IPS-20b (cell line): ENCODE data around the gene FRY.

Source experiments
- H3K27ac ChIP-seq: one replicate; pipeline ENCODE4 v1.5.1; 2013; ENCODE audit warnings: low read length
- H3K27me3 ChIP-seq: 2 replicates; pipeline ENCODE4 v1.6.1; 2013; ENCODE audit warnings: mild to moderate bottlenecking, low read length, inconsistent platforms; ENCODE audit not compliant: insufficient read depth
- H3K36me3 ChIP-seq: 2 replicates; pipeline ENCODE4 v1.6.1; 2013; ENCODE audit warnings: low read depth, mild to moderate bottlenecking, inconsistent platforms, low read length, moderate library complexity; ENCODE audit not compliant: insufficient read depth
- H3K4me1 ChIP-seq: 2 replicates; pipeline ENCODE4 v1.6.1; 2013; ENCODE audit warnings: mild to moderate bottlenecking, control low read depth, inconsistent platforms, low read length, moderate library complexity; ENCODE audit not compliant: insufficient read depth
- H3K4me3 ChIP-seq: 2 replicates; pipeline ENCODE4 v1.5.1; 2013; ENCODE audit warnings: mild to moderate bottlenecking, low read length, inconsistent platforms
- H3K9ac ChIP-seq: 2 replicates; pipeline ENCODE4 v1.6.1; 2013; ENCODE audit warnings: low read depth, mild to moderate bottlenecking, inconsistent platforms, low read length, moderate library complexity
- H3K9me3 ChIP-seq: 2 replicates; pipeline ENCODE4 v1.6.1; 2013; ENCODE audit warnings: mild to moderate bottlenecking, low read depth, low read length, inconsistent platforms; ENCODE audit not compliant: insufficient read depth

FRY gene

DNA sequence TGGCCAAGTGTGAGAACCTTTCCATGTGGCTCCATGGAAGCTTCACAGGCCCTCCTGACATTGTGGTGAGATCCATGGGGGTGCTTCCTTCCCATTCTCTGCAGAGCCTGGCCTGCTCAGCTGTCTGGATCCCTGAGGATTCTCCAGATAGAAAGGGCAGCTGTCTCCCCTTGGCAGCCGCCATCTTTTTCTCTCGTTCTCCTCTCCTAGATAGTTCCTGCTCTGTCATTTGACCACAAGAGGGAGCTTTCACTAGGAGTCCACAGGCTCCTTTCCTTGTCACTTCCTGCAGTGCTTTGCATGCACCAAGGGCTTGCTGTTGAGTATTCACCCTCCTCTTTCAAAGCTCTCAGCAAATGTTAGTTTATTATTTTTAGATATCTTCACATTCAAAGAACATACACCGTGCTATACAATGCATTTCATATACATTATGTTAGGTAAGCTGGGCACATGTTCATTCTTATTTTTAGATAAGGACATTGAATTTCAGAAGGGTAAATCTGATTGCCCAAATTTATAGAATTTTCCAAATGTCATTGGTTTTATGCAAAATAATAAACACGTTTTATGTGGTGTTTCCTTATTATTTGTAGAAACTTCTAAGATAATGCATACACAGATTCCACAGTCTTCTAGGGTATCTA is 133.2 kb downstream of the FRY start:
- H3K9ac ChIP-seq: no peak overlapping the region
- H3K4me3 ChIP-seq: no peak overlapping the region
- H3K27ac ChIP-seq: no peak overlapping the region
- H3K36me3 ChIP-seq: no peaks in the 10 kb centered on the region
- H3K9me3 ChIP-seq: no peaks in the 10 kb centered on the region
- H3K4me1 ChIP-seq: no peaks in the 10 kb centered on the region
- H3K27me3 ChIP-seq: no peaks in the 10 kb centered on the region

DNA sequence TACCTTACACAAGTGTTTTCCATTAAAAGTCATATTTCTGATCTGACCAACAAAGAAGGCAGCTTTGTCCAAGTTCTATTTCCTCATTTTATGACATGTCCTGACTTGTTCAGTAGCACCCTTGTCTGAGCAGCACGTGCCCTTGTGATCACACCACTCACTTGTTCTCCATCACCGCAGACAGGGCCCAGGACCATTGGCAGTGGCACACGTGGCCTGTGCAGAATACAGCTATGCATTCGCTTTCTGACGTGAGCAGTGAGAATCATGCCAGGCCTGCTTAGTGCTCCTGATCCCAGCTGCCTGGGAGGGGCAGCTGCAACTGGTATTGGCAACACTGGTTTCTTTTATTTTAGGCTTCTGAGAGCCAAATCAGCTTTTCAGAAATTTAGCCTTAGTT is 134.2 kb downstream of the FRY start:
- Histone ChIP-seq H3K9ac (no peak overlapping the region), H3K27ac (no peak overlapping the region), H3K9me3 (no peaks in the 10 kb centered on the region), H3K27me3 (no peaks in the 10 kb centered on the region), H3K4me3 (no peak overlapping the region), H3K36me3 (no peaks in the 10 kb centered on the region), H3K4me1 (no peaks in the 10 kb centered on the region)

DNA sequence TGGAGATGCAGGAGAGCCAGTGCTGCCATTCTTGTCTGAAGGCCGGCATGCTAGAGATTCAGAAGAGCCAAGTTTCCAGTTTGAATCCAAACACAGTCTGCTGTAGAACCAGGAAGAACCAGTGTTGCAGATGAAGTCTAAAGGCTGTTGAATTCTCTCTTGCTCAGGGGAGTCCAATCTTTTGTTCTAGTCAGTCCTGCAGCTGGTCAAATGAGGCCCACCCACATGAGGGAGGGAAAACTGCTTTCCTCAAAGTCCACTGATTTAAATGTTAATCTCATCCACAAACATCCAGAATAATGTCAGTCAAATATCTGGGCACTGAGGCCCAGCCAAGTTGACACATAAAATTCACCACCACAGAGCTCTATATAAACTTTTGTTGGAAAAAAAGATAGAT is 136.6 kb downstream of the FRY start:
- Histone ChIP-seq H3K27ac (no peak overlapping the region), H3K4me1 (no peaks in the 10 kb centered on the region), H3K36me3 (no peaks in the 10 kb centered on the region), H3K4me3 (no peak overlapping the region), H3K9ac (no peak overlapping the region), H3K9me3 (no peaks in the 10 kb centered on the region), H3K27me3 (no peaks in the 10 kb centered on the region)

DNA sequence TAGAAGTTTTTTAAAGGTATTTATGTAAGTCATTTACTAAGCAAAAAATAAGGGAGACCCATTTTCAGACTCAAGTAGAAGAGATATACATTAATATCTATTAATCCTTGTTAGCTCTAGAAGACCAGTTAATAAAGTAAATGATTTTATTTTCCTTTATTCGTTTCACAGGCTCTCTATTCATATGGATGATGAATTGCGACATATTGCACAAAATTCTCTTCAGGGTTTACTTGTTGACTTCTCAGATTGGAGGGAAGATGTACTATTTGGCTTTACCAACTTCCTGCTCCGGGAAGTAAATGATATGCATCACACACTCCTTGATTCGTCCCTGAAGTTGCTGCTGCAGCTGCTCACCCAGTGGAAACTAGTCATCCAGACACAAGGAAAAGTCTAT is 139.3 kb downstream of the FRY start:
- Histone ChIP-seq H3K36me3 (no peaks in the 10 kb centered on the region), H3K9ac (no peak overlapping the region), H3K27me3 (no peaks in the 10 kb centered on the region), H3K4me3 (no peak overlapping the region), H3K27ac (no peak overlapping the region), H3K9me3 (no peaks in the 10 kb centered on the region), H3K4me1 (no peaks in the 10 kb centered on the region)

DNA sequence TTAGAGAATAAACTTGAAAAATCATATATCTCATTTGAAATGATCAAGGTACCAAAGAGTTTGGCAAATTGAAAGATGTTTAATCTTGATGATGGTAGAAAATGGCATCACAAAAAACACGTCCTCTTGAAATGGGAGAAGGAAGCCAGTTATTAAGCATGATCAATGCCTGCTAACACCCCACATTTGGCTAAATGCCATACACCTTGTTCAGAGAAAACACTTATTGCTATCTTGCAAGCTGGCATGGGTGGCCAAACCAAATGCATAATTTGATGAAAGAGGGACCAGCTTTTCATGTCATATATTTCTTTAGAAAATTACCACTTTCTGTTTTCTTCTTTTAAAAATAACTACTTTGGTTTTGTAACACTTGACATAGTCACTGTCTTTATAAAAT is 142.3 kb downstream of the FRY start:
- Histone ChIP-seq H3K4me3 (no peak overlapping the region), H3K4me1 (no peaks in the 10 kb centered on the region), H3K27ac (no peak overlapping the region), H3K9ac (no peak overlapping the region), H3K36me3 (no peaks in the 10 kb centered on the region), H3K27me3 (no peaks in the 10 kb centered on the region), H3K9me3 (no peaks in the 10 kb centered on the region)

DNA sequence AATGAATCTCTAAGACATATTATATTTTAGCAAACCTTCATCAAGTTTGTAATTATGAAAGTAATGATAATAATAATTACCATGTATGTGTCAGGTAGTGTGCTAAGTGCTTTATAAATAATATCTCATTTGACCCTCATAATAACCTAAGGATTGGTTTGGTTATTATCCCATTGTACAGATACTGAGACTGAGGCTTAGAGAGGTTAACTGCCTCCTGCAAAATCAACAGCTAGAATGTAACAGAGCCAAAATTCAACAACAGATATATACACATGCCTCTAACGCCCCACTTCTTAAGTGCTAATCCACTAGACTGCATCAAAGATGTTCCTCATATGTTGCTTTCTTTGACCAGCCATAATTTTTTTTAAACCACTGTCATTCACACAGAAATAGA is 142.8 kb downstream of the FRY start:
- Histone ChIP-seq H3K27me3 (no peaks in the 10 kb centered on the region), H3K27ac (no peak overlapping the region), H3K9ac (no peak overlapping the region), H3K36me3 (no peaks in the 10 kb centered on the region), H3K4me3 (no peak overlapping the region), H3K9me3 (no peaks in the 10 kb centered on the region), H3K4me1 (no peaks in the 10 kb centered on the region)

DNA sequence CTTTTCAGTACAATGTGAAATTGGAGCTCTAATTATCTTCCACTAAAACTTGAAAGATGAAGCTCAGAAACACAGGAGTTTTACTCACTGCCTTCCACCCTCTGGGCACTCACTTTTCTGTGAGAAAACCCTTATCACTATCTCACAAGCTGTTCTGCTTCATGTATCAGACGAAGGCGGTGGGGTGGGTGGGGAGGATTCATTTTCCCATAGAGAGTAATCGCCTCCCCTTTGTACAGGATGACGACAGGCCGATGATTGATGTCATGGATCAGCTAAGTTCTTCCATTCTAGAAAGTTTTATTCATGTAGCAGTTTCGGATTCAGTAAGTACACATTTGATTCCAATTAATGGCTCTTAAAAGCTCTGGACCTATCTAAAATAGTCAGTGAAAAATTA is 143.7 kb downstream of the FRY start:
- Histone ChIP-seq H3K4me1 (no peaks in the 10 kb centered on the region), H3K27me3 (no peaks in the 10 kb centered on the region), H3K9me3 (no peaks in the 10 kb centered on the region), H3K4me3 (no peak overlapping the region), H3K36me3 (no peaks in the 10 kb centered on the region), H3K9ac (no peak overlapping the region), H3K27ac (no peak overlapping the region)

DNA sequence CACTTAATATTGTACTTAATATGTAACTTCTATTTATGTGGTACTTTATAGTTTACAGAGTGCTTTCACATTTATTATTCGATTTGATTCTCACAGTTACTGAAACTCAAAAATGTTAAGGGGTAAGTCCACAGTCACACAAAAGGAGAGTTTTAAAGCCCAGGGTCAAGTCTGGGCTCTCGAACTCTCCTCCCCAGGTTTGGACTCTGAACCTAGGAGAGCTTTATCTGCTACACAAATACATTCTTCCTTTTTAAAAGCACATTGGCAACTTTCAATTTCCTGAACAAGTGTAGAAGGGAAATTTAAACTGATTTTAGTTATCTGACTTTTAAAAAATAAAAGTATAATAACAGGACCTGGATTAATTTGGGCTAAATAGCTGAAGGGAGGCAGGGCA is 144.4 kb downstream of the FRY start:
- no peak overlapping the region for H3K9ac ChIP-seq
- no peaks in the 10 kb centered on the region for H3K36me3 ChIP-seq
- no peak overlapping the region for H3K27ac ChIP-seq
- no peaks in the 10 kb centered on the region for H3K27me3 ChIP-seq
- H3K4me1 ChIP-seq: no peaks in the 10 kb centered on the region
- H3K9me3 ChIP-seq: no peaks in the 10 kb centered on the region
- no peak overlapping the region for H3K4me3 ChIP-seq

DNA sequence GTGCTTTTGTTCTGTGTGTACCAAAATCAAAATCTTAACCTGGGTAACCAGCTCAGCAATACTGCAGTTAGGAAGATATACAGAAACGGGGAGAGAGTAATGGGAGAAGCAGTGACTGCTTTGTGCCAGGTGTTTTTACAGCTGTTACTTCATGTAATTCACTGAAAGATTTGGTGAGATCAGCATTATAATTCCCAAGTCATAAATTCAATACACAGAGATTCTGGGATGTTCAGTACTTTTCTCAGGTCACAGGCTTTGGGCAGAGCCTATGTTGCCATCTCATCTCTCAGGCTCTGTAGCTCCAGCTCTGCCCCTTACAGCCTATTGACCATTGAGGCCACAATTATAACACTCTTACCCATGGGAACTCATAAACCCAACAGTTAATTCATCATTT is 145.1 kb downstream of the FRY start:
- no peak overlapping the region for H3K27ac ChIP-seq
- H3K4me1 ChIP-seq: no peaks in the 10 kb centered on the region
- no peaks in the 10 kb centered on the region for H3K9me3 ChIP-seq
- no peak overlapping the region for H3K4me3 ChIP-seq
- H3K9ac ChIP-seq: no peak overlapping the region
- H3K36me3 ChIP-seq: no peaks in the 10 kb centered on the region
- no peaks in the 10 kb centered on the region for H3K27me3 ChIP-seq

DNA sequence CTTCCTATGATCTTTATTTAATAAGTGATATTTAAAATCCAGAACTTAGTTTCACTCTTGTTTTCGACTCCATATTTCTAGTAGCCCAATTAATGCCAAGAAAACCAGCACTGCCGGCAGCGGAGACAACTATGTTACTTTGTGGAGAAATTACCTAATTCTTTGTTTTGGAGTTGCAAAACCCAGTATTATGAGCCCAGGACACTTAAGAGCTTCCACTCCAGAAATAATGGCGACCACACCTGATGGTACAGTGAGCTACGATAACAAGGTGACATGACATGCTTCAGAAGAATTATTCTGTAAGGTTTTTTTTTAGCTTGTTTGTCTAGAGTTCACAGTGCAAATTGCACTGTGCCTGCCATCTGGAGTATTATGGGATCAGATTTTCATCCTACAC is 147.2 kb downstream of the FRY start:
- no peaks in the 10 kb centered on the region for H3K4me1 ChIP-seq
- H3K9ac ChIP-seq: no peak overlapping the region
- no peaks in the 10 kb centered on the region for H3K36me3 ChIP-seq
- no peak overlapping the region for H3K4me3 ChIP-seq
- no peaks in the 10 kb centered on the region for H3K9me3 ChIP-seq
- no peak overlapping the region for H3K27ac ChIP-seq
- no peaks in the 10 kb centered on the region for H3K27me3 ChIP-seq

DNA sequence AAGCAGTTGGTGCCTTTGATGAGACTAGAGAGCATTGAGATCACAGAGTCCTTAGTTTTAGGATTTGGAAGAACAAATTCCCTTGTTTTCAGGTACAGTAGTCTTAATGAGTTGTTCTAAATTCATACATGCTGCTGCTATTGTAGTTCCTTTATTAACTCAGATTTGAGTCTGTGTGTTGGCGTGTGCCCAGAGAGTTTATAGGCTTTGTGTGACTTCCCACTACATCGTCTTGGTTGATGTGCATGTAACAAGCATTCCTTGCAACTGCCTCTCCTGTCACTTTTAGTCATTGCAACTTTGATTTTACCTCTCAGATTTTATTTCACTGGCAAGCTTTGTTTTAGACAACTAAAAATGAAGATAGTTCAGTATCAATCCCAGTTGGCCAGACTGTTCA is 148.1 kb downstream of the FRY start:
- no peaks in the 10 kb centered on the region for H3K9me3 ChIP-seq
- H3K4me3 ChIP-seq: no peak overlapping the region
- no peaks in the 10 kb centered on the region for H3K36me3 ChIP-seq
- no peak overlapping the region for H3K27ac ChIP-seq
- no peak overlapping the region for H3K9ac ChIP-seq
- no peaks in the 10 kb centered on the region for H3K4me1 ChIP-seq
- no peaks in the 10 kb centered on the region for H3K27me3 ChIP-seq

DNA sequence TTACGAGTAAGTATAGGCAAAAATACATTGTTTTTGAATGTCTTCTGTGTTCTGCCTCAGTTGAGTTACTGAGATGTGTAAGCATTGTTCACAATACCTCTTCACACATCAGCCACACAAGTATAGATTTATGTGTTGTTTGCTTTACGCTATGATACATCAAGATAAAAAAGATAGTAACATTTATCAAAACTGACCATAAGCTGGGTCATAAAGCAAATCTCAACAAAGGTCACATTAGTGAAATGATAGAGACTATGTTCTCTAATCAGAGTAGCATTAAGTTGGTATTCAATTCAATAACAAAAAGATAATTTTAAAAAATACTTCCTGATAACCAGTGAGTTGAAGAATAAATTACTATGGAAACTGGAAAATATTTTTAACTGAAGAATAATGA is 156.1 kb downstream of the FRY start:
- Histone ChIP-seq H3K9ac (no peak overlapping the region), H3K36me3 (no peaks in the 10 kb centered on the region), H3K27me3 (no peaks in the 10 kb centered on the region), H3K9me3 (no peaks in the 10 kb centered on the region), H3K27ac (no peak overlapping the region), H3K4me3 (no peak overlapping the region), H3K4me1 (peaks cover 5% of the 10 kb centered on the region; the same call in 1 of the 2 replicates)
